Erythroblast (primary cell): ENCODE data around the gene PDCD1LG2.
"Not testable (repeated sequence)": the region's sequence is repeated elsewhere in the genome, so short reads cannot be mapped to it uniquely, and the experiment has no call there.

ENCODE experiments used
- GATA1 ChIP-seq: IDR thresholded peaks from 2 replicates; pipeline ENCODE4 v1.6.1; 2011; ENCODE audit warnings: low read depth, mild to moderate bottlenecking, control low read depth, low read length, moderate library complexity
- POLR2A ChIP-seq: IDR thresholded peaks from 2 replicates; pipeline ENCODE4 v1.6.1; 2011; ENCODE audit warnings: mild to moderate bottlenecking, low read length

- not testable (repeated sequence) for TF ChIP-seq POLR2A, GATA1
These were observed 34.7 kb upstream of the PDCD1LG2 start for GRCh38 chr9:5475611-5476010.
